Measurements from ENCODE around the gene R3HCC1L.

DNA sequence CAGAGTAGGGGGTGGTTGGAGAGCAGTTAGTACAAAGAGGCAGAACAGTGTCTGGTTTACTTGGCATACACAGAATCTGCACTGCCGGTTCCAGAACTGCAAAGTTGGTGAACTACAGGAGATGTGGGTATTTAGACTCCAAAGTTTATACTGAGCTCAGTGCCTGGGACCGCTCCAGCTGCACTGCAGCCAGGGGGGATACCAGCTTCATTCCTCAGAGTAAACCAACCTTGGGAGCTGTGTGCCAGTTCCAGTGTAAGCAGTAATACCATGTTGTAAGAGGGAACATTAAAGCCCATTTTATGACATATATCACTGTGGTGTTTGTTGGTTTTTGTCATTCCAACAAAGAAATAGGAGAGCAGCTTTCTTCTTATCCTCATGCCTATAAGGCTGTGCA lies 110.1 kb downstream of the R3HCC1L start:
- TF ChIP-seq ZNF384 (IDR thresholded peaks at IDR 0.05; ENCODE audit: low read depth, low read length) (no peak), ZNF589 (CRISPR knock-in tag; IDR thresholded peaks at IDR 0.05; ENCODE audit: low read depth) (no peak)
